ENCODE results near the gene STAT5B.

GRCh38 chr17:42174126-42174783 lies 101.9 kb downstream of the STAT5B start:
- TF ChIP-seq CTCF (IDR thresholded peaks at IDR 0.05), result no peak
- TF ChIP-seq POLR2A (IDR thresholded peaks at IDR 0.05), result no peak
